HG02938 (cell line): ENCODE measurements around the gene RABGGTB.
"Not testable (repeated sequence)": the region's sequence is repeated elsewhere in the genome, so short reads cannot be mapped to it uniquely, and the experiment has no call there.

Experiments
- ATAC-seq: cut with Tn5 transposase; IDR thresholded peaks from one replicate; pipeline ENCODE4 v1.9.1; 2021; ENCODE audit warnings: mild to moderate bottlenecking, moderate library complexity; ENCODE audit not compliant: unreplicated experiment

The RABGGTB gene

DNA sequence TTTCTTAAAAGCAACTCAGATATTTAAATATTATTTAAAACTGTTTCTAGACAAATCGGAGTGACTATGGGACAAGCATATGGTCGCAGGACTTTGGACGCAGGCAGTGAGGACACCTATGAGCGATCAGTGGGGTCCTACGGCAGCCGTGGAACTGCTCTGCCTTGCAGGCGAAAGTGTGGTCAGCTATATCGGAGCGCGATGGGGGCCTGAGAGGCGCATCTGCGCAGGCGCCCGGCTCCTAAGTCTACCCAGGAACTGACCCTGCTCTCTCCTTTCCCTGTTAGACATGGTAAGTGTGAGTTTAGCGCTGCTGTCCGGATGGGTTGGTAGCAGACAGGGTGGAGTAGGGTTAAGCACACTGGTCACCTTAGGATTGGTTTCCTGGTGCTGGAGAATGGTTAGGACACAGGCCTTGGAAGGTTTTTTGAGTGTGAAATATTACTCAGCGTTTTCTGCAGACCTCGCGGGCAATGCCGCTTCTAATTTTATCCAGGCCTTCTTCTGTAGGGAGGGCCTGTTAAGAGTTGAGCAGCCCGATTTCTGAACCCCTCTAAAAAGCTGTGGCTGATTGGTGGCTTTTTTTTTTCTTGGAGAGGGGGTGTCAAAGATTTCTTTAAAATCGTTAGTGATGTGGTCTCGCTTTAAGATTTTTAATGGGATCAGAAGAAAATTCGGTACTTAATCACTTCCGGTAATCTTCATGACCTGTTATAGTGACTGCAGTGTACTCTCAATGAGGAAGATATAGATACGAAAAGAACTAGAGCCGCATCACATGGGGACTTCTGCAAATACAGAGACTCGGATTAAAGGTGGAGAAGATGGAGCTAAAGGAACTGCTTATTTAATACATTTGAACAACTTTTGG lies at the start of gene RABGGTB:
RABGGTB (plus strand) TSS at position 274 of the 871 bp plus-strand sequence; CDS start at position 290, 16 bp downstream.
- peak; percentile 74 for ATAC-seq

DNA sequence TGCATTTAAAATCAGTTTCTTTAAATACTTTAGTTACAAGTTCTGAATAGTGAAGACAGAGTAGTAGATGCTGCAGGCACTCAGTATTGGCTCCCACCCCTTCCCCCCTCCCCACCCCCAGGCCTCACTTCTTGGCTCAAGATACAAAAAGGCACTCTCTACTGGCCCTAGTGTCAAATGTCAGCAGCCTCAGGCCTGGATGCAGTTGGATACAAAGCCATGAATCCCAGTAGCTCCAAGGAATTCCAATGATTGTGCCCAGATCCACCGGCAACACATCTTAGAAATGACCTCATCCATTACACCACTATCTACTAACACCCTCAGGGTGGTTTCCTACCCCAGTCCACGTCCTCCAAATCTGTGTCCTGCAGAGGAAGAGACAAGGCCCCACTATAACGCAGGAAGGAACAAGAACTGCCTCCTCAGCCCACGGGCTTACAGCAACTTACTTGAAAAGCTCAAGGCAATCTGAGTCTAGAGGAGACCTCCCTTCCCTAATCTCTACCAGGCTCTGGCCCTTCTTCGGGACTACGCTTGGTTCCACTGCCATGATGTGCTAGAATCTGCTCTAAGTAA lies 43.9 kb upstream of the RABGGTB start:
- ATAC-seq = no peak

- ATAC-seq = peak; percentile 89
Measured at GRCh38 chr1:75745276-75745675, 40.8 kb upstream of the RABGGTB start.

DNA sequence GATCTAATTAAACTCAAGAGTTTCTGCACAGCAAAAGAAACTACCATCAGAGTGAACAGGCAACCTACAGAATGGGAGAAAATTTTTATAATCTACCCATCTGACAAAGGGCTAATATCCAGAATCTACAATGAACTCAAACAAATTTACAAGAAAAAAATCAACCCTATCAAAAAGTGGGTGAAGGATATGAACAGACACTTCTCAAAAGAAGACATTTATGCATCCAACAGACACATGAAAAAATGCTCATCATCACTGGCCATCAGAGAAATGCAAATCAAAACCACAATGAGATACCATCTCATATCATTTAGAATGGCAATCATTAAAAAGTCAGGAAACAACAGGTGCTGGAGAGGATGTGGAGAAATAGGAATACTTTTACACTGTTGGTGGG lies 28.8 kb upstream of the RABGGTB start:
- ATAC-seq = not testable (repeated sequence)

DNA sequence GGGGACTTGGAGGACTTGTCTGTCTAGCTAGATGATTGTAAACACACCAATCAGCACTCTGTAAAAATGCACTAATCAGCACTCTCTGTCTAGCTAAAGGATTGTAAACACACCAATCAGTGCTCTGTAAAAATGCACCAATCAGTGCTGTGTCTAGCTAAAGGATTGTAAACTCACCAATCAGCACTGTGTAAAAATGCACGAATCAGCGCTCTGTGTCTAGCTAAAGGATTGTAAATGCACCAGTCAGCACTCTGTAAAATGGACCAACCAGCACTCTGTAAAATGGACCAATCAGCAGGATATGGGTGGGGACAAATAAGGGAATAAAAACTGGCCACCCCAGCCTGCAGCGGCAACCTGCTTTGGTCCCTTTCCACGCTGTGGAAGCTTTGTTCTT lies 27.5 kb upstream of the RABGGTB start:
- not testable (repeated sequence) for ATAC-seq

- no peak for ATAC-seq
Measured at GRCh38 chr1:75764057-75764655, 21.9 kb upstream of the RABGGTB start.

GRCh38 chr1:75765697-75766355 lies 20.2 kb upstream of the RABGGTB start:
- no peak for ATAC-seq

DNA sequence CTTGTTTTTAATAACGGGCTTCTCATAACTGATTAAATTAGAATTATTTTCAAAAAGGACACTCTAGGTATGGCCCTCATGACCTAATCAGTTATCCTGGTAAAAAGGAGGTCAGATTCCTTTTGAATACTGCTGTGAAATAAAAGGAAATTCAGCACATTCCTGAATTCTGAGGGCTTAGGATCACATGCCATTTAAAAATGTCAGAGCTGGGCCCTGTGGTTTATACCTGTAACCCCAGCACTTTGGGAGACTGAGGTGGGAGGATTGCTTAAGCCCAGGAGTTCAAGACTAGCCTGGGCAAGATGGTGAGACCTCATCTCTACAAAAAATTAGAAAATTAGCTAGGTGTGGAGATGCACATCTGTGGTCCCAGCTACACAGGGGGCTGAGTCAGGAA lies 18.0 kb upstream of the RABGGTB start:
- ATAC-seq = no peak

- ATAC-seq = no peak
Measured at GRCh38 chr1:75770761-75771160, 15.3 kb upstream of the RABGGTB start.

DNA sequence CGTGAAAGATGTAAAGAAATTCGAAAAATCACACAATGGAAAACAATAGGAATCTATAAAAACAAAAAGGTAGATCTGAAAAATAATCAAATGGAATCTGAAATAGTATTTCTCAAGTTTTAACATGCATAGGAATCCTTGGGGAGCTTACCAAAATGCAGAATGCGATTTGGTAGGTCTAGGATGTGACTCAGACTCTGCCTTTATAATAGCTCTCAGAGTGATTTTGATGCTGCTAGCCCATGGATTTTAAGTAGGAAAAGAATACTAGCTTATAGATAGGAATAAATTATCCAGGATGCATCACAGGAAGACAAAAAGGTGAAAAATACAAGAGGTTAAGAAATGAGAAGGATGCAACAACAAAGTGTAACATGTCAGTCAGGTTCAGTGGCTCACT lies 14.1 kb upstream of the RABGGTB start:
- no peak for ATAC-seq

DNA sequence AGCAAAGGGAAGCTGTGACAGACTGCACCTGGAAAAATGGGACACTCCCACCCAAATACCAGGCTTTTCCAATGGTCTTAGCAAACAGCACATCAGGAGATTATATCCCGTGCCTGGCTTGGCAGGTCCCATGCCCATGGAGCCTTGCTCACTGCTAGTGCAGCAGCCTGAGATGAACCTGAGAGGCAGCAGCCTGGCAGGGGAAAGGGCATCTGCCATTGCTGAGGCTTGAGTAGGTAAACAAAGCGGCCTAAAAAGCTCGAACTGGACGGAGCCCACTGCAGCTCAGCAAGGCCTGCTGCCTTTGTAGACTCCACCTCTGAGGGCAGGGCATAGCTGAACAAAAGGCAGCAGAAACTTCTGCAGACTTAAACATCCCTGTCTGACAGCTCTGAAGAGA lies 8.2 kb upstream of the RABGGTB start:
- not testable (repeated sequence) for ATAC-seq

GRCh38 chr1:75778694-75779093 lies 7.4 kb upstream of the RABGGTB start:
- ATAC-seq = not testable (repeated sequence)

GRCh38 chr1:75780183-75780582 lies 5.9 kb upstream of the RABGGTB start:
- ATAC-seq = not testable (repeated sequence)

- ATAC-seq = not testable (repeated sequence)
Measured at GRCh38 chr1:75783920-75784319, 2.1 kb upstream of the RABGGTB start.

DNA sequence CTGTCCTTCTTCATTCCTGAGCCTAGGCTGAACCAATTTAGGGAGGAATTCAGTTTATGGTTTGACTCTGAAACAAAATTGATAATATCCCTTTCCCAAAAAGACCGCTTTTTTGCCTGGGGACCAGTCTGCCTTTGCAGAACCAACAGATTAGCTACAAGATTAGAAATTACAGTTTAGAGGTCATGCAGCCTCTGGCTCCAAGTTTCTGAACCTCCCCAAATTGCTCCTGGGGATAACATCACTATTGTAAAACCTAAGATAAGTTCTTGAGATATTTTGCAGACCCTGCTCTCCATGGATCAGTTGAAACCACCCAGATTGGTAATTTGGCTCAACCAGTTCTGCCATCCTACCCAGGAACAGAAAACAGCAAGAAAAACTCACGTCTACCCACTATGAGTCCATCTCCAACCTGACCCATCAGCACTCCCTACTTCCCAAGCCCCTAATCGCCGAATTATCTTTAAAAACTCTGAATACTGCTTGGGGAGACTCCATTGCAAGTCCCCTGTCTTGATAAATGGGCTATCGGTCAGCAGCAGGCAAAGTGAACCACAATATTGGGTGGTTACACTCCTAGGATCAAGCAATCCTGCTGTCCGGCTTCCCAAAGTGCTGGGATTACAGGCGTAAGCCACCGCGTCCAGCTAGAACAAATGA lies 605 bp upstream of the RABGGTB start:
- ATAC-seq = peak; percentile 26

DNA sequence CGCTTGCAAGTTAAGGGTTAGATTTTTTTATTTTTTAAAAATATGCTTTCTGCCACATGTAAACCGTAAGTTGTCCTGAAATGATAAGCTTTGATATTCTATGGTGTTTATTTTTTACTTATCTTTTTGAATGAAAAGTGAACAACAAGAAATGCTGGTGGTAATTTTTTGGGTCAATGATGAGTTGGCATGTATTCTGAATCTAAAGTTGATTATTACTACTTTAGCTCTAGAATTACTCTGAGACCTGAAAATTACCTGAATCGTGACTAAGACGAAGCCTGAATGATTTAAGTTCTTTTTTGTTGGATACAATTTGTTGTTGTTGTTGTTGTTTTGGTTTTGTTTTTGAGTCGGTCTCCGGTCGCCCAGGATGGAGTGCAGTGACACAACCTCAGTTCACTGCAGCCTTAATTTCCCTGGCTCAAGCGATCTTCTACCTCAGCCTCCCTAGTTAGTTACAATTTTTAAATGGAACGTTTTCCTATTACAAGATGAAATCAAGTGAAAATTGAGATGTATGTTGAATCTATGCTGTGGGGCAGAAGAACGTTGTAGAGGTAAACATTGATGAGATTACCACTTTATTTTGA lies 941 bp downstream of the RABGGTB start:
- ATAC-seq = no peak

DNA sequence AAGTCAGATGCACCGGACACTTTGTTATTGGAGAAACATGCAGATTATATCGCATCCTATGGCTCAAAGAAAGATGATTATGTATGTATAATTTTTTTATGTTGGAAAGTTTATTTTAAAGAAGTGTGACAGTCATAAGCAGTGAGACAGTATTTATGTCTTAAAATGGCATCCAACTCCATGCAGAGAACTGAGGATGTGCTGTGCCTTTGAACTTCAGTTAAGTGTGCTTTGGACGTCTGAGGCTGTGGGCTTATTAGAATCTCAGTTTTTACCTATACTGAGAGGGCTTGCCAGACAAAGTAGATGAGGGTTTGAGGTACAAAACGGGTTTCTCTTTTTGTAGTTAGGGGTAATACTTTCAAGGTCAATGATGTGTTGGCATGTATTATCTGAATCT lies 1.5 kb downstream of the RABGGTB start:
- ATAC-seq = no peak

DNA sequence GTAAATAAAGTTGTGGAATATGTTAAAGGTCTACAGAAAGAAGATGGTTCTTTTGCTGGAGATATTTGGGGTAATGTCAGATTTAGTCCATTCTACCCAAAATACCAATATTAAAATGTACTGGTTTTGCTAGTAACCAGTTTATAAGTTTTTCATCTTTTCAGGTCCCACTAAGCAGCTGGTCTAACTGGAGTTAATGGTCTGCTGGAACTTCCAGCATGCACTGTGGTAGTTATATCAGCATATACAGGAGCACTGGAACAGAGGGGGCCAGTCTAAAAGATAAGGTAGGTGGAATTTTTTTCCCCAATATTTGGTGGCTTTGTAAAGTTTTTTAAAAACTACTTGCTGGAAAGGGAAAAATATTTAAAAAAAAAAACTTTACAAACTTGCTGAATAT lies 3.9 kb downstream of the RABGGTB start:
- no peak for ATAC-seq

DNA sequence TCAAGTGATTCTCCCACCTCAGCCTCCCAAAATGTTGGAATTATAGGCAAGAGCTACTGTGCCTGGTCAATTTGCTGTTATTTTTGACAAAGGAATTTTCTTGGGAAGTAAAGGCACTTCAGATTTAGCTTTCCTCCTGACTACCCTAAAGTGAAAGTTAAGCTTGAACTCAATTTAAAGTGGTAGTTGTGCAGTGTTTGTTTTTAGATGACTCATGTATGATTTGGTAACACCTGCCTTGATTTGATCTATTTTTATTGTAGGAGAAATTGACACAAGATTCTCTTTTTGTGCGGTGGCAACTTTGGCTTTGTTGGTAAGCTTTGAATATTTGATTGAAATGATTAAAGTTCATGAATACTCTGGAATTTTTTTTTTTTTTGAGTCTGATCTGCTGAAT lies 5.0 kb downstream of the RABGGTB start:
- ATAC-seq = no peak

- no peak for ATAC-seq
Measured at GRCh38 chr1:75792091-75792490, 6.0 kb downstream of the RABGGTB start.
